B cell (primary cell): ENCODE data around the gene RAB6A. TPM values are rescaled to one million over a fixed set of nuclear protein-coding genes. Genes with fewer than 3 reads are reported as not detected.

Source experiments
- ATAC-seq: fragments of 200-7000 bp; cut with Tn5 transposase; one replicate; pipeline ENCODE4 v1.10.0; 2021; ENCODE audit warnings: low read depth, mild to moderate bottlenecking, moderate number of reproducible peaks, moderate library complexity
- CTCF ChIA-PET: fragments of 350-600 bp; sonication (Branson Sonifier 250); formaldehyde crosslinking; loops from one replicate; lab custom pipeline; 2021; ENCODE audit warnings: antibody characterized with exemption, inconsistent platforms; lab: Charles Lee
- POLR2A ChIA-PET: fragments of 350-600 bp; sonication (Branson Sonifier 250); formaldehyde crosslinking; loops from one replicate; lab custom pipeline; 2021; ENCODE audit warnings: antibody characterized with exemption; lab: Charles Lee
- DNase-seq: peaks from one replicate; pipeline ENCODE4 v3.0.0; 2013
- H2AFZ ChIP-seq: 2 replicates; pipeline ENCODE4 v1.6.1; 2012; ENCODE audit warnings: mild to moderate bottlenecking, low read depth, low read length; ENCODE audit not compliant: insufficient read depth, poor library complexity, severe bottlenecking
- H3K27ac ChIP-seq, 2 donors: 1 replicate in 1 of 2; 2 replicates in 1 of 2; pipeline ENCODE4 v1.5.1; 2012 to 2013; ENCODE audit warnings: low read length in 2 of 2, mild to moderate bottlenecking in 2 of 2, moderate library complexity in 1 of 2
- H3K27me3 ChIP-seq, 4 experiments: fragments of 200-600 bp in 1 of 4; sonication (generic) in 1 of 4; replicated peaks in 1 of 4; 1 replicate in 2 of 4; 2 replicates in 2 of 4; pipeline versions ENCODE4 v1.6.1 to v1.7.0; 2013 to 2016; ENCODE audit warnings: low read length in 3 of 4, mild to moderate bottlenecking in 2 of 4, mixed read lengths in 1 of 4, moderate library complexity in 1 of 4; ENCODE audit not compliant: insufficient read depth in 4 of 4, control insufficient read depth in 3 of 4; ENCODE audit errors: control extremely low read depth in 1 of 4
- H3K36me3 ChIP-seq, 2 experiments: replicated peaks in 1 of 2; 1 replicate in 1 of 2; 2 replicates in 1 of 2; pipeline versions ENCODE4 v1.6.1 to v1.7.1; 2013; ENCODE audit warnings: low read length in 1 of 2; ENCODE audit not compliant: insufficient read depth in 2 of 2, control insufficient read depth in 1 of 2; ENCODE audit errors: control extremely low read depth in 1 of 2, extremely low read depth in 1 of 2
- H3K4me1 ChIP-seq, 2 donors: fragments of 200-600 bp in 1 of 2; sonication (generic) in 1 of 2; 1 replicate in 1 of 2; 2 replicates in 1 of 2; pipeline versions ENCODE4 v1.5.1 to v1.6.1; 2013 to 2017; ENCODE audit warnings: low read length in 2 of 2; ENCODE audit not compliant: control insufficient read depth in 2 of 2, insufficient read depth in 2 of 2
- H3K4me2 ChIP-seq: replicated peaks from 2 replicates; pipeline ENCODE3; 2012; ENCODE audit warnings: mild to moderate bottlenecking, low read depth, low read length; ENCODE audit not compliant: poor library complexity, severe bottlenecking
- H3K4me3 ChIP-seq, 5 experiments: fragments of 200-600 bp in 1 of 5; sonication (generic) in 1 of 5; 1 replicate in 3 of 5; 2 replicates in 2 of 5; pipeline versions ENCODE4 v1.5.1 to v1.7.0; 2011 to 2016; ENCODE audit warnings: low read length in 4 of 5, mild to moderate bottlenecking in 4 of 5, low read depth in 2 of 5, control low read depth in 1 of 5, moderate library complexity in 1 of 5; ENCODE audit not compliant: insufficient read depth in 1 of 5; ENCODE audit errors: control extremely low read depth in 1 of 5, extremely low read depth in 1 of 5
- H3K79me2 ChIP-seq: fragments of 200-600 bp; sonication (generic); one replicate; pipeline ENCODE4 v1.6.0; 2016; ENCODE audit warnings: low read length; ENCODE audit not compliant: control insufficient read depth, insufficient read depth
- H3K9ac ChIP-seq: fragments of 200-600 bp; sonication (generic); 2 replicates; pipeline ENCODE4 v1.6.1; 2017; ENCODE audit warnings: mild to moderate bottlenecking, low read length, moderate library complexity
- H3K9me3 ChIP-seq, 3 donors: one replicate each; pipeline versions ENCODE4 v1.6.1 to v1.7.1; 2013; ENCODE audit warnings: low read length in 2 of 3; ENCODE audit not compliant: control insufficient read depth in 2 of 3, insufficient read depth in 1 of 3; ENCODE audit errors: control extremely low read depth in 1 of 3
- H4K20me1 ChIP-seq: 2 replicates; pipeline ENCODE4 v1.6.0; 2012; ENCODE audit warnings: mild to moderate bottlenecking, low read length; ENCODE audit not compliant: insufficient read depth, control insufficient read depth, poor library complexity, severe bottlenecking
- H3K27ac Mint-ChIP-seq: one replicate; pipeline ENCODE4 v1.8.0; 2021; ENCODE audit warnings: mixed read lengths
- H3K27me3 Mint-ChIP-seq: one replicate; pipeline ENCODE4 v1.8.0; 2021; ENCODE audit warnings: mixed read lengths
- H3K4me1 Mint-ChIP-seq: one replicate; pipeline ENCODE4 v1.8.0; 2021; ENCODE audit warnings: mixed read lengths
- H3K4me3 Mint-ChIP-seq: one replicate; pipeline ENCODE4 v1.8.0; 2021; ENCODE audit warnings: mixed read lengths
- H3K9me3 Mint-ChIP-seq: one replicate; pipeline ENCODE4 v1.8.0; 2022; ENCODE audit warnings: mixed read lengths; ENCODE audit not compliant: insufficient read depth
- EZH2 ChIP-seq: IDR thresholded peaks from 2 replicates; pipeline ENCODE4 v1.6.1; 2012; ENCODE audit warnings: borderline replicate concordance, low read depth, mild to moderate bottlenecking, moderate library complexity, low read length; ENCODE audit not compliant: insufficient read depth, poor library complexity, severe bottlenecking
- WGBS: methylation state at CpG from one replicate; pipeline ENCODE4 v1.1.5; 2013; ENCODE audit warnings: missing lambda C conversion rate; ENCODE audit not compliant: insufficient coverage; 5-methylcytosine and 5-hydroxymethylcytosine counted together
- intact Hi-C: fragments of 100-400 bp; cut with micrococcal nuclease; formaldehyde crosslinking; loops from one replicate; pipeline ENCODE4 v1.10.0; 2022
- polyA plus RNA-seq: library from polyadenylated mRNA; depleted of rRNA; stranded (reverse); fragments of >200 nt; gene quantifications from 2 replicates; pipeline ENCODE4 v1.2.3, GENCODE V29; 2012
- total RNA-seq, 2 donors: library from RNA; stranded (reverse); fragments of 120-200 nt in 1 of 2; gene quantifications; 1 replicate in 1 of 2; 2 replicates in 1 of 2; pipeline versions ENCODE4 v1.2.3 to v1.2.4, GENCODE V29; 2013 to 2022
- TF ChIP-seq, protein P1 (sequence below): fragments of 200-600 bp; IDR thresholded peaks from one replicate; pipeline ENCODE4 v1.8.0; 2022; ENCODE audit warnings: antibody characterized with exemption, mild to moderate bottlenecking

Gene RAB6A
- total and polyA plus RNA-seq, 2 donors (not counting 1 experiment from before 2014, with no cell fraction given) = 17.2 to 70.5 TPM

DNA sequence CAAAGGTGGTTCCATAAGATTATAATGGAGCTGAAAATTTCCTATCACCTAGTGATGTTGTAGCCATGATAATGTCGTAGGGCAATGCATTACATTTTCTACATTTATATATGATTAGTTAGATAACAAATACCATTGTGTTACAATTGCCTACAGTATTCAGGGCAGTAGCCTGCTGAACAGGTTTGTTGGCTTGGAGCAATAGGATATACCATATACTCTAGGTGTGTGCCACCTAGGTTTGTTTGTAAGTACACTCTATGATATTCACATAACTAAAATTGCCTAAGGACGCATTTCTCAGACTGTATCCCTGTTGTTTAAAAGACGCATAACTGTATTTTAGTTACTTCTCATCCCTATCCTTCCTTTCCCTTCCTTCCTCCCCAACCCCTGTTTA lies 100.9 kb downstream of the RAB6A start:
- no peak for DNase-seq
- WGBS = no CpG with 5 or more reads among the region's 3 CpGs
- Histone ChIP-seq H3K4me2 (no peak overlapping the region), H3K36me3 (no peaks in the 10 kb centered on the region), H3K27me3 (peaks cover 0 to 13% (median 4%) of the 10 kb centered on the region in 4 experiments), H3K9me3 (no peaks in the 10 kb centered on the region), H3K79me2 (no peaks in the 10 kb centered on the region), H3K4me1 (peaks cover 9 to 10% of the 10 kb centered on the region in 2 donors), H3K4me3 (no peak overlapping the region), H4K20me1 (no peaks in the 10 kb centered on the region), H3K27ac (no peak overlapping the region), H2AFZ (no peak overlapping the region), H3K9ac (no peak overlapping the region)
- Mint-ChIP-seq H3K4me1 (peaks cover 14% of the 10 kb centered on the region), H3K27me3 (peaks cover 7% of the 10 kb centered on the region), H3K27ac (no peak overlapping the region), H3K9me3 (no peaks in the 10 kb centered on the region), H3K4me3 (peak overlapping the region; percentile 6)
- intact Hi-C loops = no loop called here
- CTCF ChIA-PET = interaction anchor here (0.6 to 13.3 kb wide), 31 partner anchors 8 to 367 kb away, joined by 3 to 252 read pairs (median 5); partner anchors contain the start of genes FAM168A and PLEKHB1
- ATAC-seq = no peak
- no peak for TF ChIP-seq EZH2
- TF ChIP-seq, protein P1, sequence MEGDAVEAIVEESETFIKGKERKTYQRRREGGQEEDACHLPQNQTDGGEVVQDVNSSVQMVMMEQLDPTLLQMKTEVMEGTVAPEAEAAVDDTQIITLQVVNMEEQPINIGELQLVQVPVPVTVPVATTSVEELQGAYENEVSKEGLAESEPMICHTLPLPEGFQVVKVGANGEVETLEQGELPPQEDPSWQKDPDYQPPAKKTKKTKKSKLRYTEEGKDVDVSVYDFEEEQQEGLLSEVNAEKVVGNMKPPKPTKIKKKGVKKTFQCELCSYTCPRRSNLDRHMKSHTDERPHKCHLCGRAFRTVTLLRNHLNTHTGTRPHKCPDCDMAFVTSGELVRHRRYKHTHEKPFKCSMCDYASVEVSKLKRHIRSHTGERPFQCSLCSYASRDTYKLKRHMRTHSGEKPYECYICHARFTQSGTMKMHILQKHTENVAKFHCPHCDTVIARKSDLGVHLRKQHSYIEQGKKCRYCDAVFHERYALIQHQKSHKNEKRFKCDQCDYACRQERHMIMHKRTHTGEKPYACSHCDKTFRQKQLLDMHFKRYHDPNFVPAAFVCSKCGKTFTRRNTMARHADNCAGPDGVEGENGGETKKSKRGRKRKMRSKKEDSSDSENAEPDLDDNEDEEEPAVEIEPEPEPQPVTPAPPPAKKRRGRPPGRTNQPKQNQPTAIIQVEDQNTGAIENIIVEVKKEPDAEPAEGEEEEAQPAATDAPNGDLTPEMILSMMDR = no peak
- POLR2A ChIA-PET = interaction anchor here (1.3 kb wide), 1 partner anchor 12 kb away, joined by 4 read pairs; no protein-coding TSS in a partner anchor

DNA sequence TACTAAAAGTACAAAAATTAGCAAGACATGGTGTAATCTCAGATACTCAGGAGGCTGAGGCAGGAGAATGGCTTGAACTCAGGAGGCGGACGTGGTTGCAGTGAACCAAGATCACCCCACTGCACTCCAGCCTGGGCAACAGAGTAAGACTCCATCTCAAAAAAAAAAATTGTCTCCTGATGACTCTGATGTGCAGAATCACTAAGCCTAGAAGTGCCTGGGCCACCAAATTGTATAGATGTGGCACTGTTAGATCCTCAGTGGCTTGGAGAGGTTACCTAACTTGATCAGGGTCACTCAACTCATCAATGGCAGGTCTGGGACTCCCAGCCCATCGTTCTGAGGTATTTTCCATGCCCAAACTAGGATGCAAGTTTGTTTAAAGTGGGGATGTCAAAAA lies 103.9 kb downstream of the RAB6A start:
- TF ChIP-seq EZH2 = no peak
- TF ChIP-seq, protein P1 = no peak
- Histone ChIP-seq H3K4me3 (no peak overlapping the region), H2AFZ (no peak overlapping the region), H3K9ac (no peak overlapping the region), H3K36me3 (no peaks in the 10 kb centered on the region), H3K9me3 (no peaks in the 10 kb centered on the region), H4K20me1 (no peaks in the 10 kb centered on the region), H3K27ac (no peak overlapping the region), H3K4me2 (no peak overlapping the region), H3K27me3 (peaks cover 0 to 13% (median 4%) of the 10 kb centered on the region in 4 experiments), H3K79me2 (no peaks in the 10 kb centered on the region), H3K4me1 (peaks cover 9 to 10% of the 10 kb centered on the region in 2 donors)
- 53% methylated on average over 2 of the region's 3 CpGs for WGBS
- ChIA-PET POLR2A (no interaction called here), CTCF (interaction anchor here (0.5 to 13.3 kb wide), 4 partner anchors 33 to 354 kb away, joined by 3 to 252 read pairs (median 6); no protein-coding TSS in a partner anchor)
- Mint-ChIP-seq H3K4me3 (no peak overlapping the region), H3K4me1 (peaks cover 14% of the 10 kb centered on the region), H3K27me3 (peaks cover 5% of the 10 kb centered on the region), H3K27ac (no peak overlapping the region), H3K9me3 (no peaks in the 10 kb centered on the region)
- ATAC-seq (no peak), DNase-seq (no peak)
- intact Hi-C loops = no loop called here
